Activated T-helper 17 cell treated with anti-CD3 and anti-CD28 coated beads, Interleukin-2, amount 50 U/mL, for 72 hours (primary cell): ENCODE measurements around the gene TNF. TPM values are rescaled to one million over a fixed set of nuclear protein-coding genes. Genes with fewer than 3 reads are reported as not detected.

Experiments
- ATAC-seq: fragments of 150-1000 bp; cut with Tn5 transposase; replicated peaks from 2 replicates; pipeline ENCODE4 v1.10.0; 2021; ENCODE audit warnings: mild to moderate bottlenecking, moderate library complexity
- H3K27ac Mint-ChIP-seq: one replicate; pipeline ENCODE4 v1.8.0; 2022; ENCODE audit warnings: mixed read lengths
- H3K27me3 Mint-ChIP-seq: one replicate; pipeline ENCODE4 v1.8.0; 2022; ENCODE audit warnings: mixed read lengths
- H3K36me3 Mint-ChIP-seq: one replicate; pipeline ENCODE4 v1.8.0; 2022; ENCODE audit warnings: low read depth, mild to moderate bottlenecking, mixed read lengths
- H3K4me1 Mint-ChIP-seq: one replicate; pipeline ENCODE4 v1.8.0; 2022; ENCODE audit warnings: mixed read lengths
- H3K4me3 Mint-ChIP-seq: one replicate; pipeline ENCODE4 v1.8.0; 2022; ENCODE audit warnings: mild to moderate bottlenecking, mixed read lengths
- H3K9me3 Mint-ChIP-seq: one replicate; pipeline ENCODE4 v1.8.0; 2022; ENCODE audit warnings: mixed read lengths
- total RNA-seq, 2 donors: library from RNA; stranded (reverse); gene quantifications; one replicate each; pipeline ENCODE4 v1.2.3, GENCODE V29; 2022

Gene TNF
- 100 to 1,000 TPM in 1 of 2 donors, 10 to 100 TPM in 1; 69.5 to 199 TPM for total RNA-seq

- Mint-ChIP-seq H3K9me3 (peaks cover 5% of the 10 kb centered on the region), H3K36me3 (peaks cover 88% of the 10 kb centered on the region), H3K4me1 (peaks cover 42% of the 10 kb centered on the region), H3K4me3 (peak within 1 kb of the TSS; percentile 100), H3K27me3 (no peaks in the 10 kb centered on the region), H3K27ac (peak within 1 kb of the TSS; percentile 97)
- ATAC-seq, result peak; percentile 29
These were observed at the start of gene TNF for GRCh38 chr6:31575335-31575901. TSS of gene TNF (plus strand) at chr6:31575565. CDS start at chr6:31575742, 177 bp downstream.

GRCh38 chr6:31525932-31526591 lies 49.3 kb upstream of the TNF start:
- Mint-ChIP-seq H3K4me1 (peaks cover 14% of the 10 kb centered on the region), H3K4me3 (no peak overlapping the region), H3K9me3 (no peaks in the 10 kb centered on the region), H3K27me3 (no peaks in the 10 kb centered on the region), H3K27ac (no peak overlapping the region), H3K36me3 (peaks cover 21% of the 10 kb centered on the region)
- ATAC-seq, result peak; percentile 45

GRCh38 chr6:31528307-31528777 lies 47.0 kb upstream of the TNF start:
- peaks cover 44% of the 10 kb centered on the region for H3K36me3 Mint-ChIP-seq
- peaks cover 23% of the 10 kb centered on the region for H3K4me1 Mint-ChIP-seq
- H3K27me3 Mint-ChIP-seq, result no peaks in the 10 kb centered on the region
- H3K9me3 Mint-ChIP-seq, result no peaks in the 10 kb centered on the region
- H3K4me3 Mint-ChIP-seq, result no peak overlapping the region
- H3K27ac Mint-ChIP-seq, result no peak overlapping the region
- no peak for ATAC-seq

GRCh38 chr6:31528821-31529328 lies 46.5 kb upstream of the TNF start, which contains the start of gene MCCD1:
TSS of gene MCCD1 (plus strand) at chr6:31528962. CDS start at chr6:31529015, 53 bp downstream.
- H3K4me3 Mint-ChIP-seq, result no peak within 1 kb of the TSS
- H3K36me3 Mint-ChIP-seq, result peaks cover 49% of the 10 kb centered on the region
- no peaks in the 10 kb centered on the region for H3K27me3 Mint-ChIP-seq
- no peaks in the 10 kb centered on the region for H3K9me3 Mint-ChIP-seq
- no peak within 1 kb of the TSS for H3K27ac Mint-ChIP-seq
- peaks cover 26% of the 10 kb centered on the region for H3K4me1 Mint-ChIP-seq
- ATAC-seq, result peak; percentile 13

- Mint-ChIP-seq H3K36me3 (peaks cover 56% of the 10 kb centered on the region), H3K9me3 (no peaks in the 10 kb centered on the region), H3K27ac (no peak overlapping the region), H3K27me3 (no peaks in the 10 kb centered on the region), H3K4me3 (no peak overlapping the region), H3K4me1 (peaks cover 26% of the 10 kb centered on the region)
- ATAC-seq, result no peak
These were observed 45.8 kb upstream of the TNF start for GRCh38 chr6:31529329-31530150.

- Mint-ChIP-seq H3K4me3 (no peak overlapping the region), H3K9me3 (no peaks in the 10 kb centered on the region), H3K36me3 (peaks cover 67% of the 10 kb centered on the region), H3K27ac (no peak overlapping the region), H3K4me1 (peaks cover 28% of the 10 kb centered on the region), H3K27me3 (no peaks in the 10 kb centered on the region)
- ATAC-seq, result no peak
These were observed 44.7 kb upstream of the TNF start for GRCh38 chr6:31530659-31531058.

- Mint-ChIP-seq H3K4me3 (no peak overlapping the region), H3K36me3 (peaks cover 72% of the 10 kb centered on the region), H3K9me3 (no peaks in the 10 kb centered on the region), H3K4me1 (peaks cover 30% of the 10 kb centered on the region), H3K27ac (no peak overlapping the region), H3K27me3 (no peaks in the 10 kb centered on the region)
- no peak for ATAC-seq
These were observed 44.2 kb upstream of the TNF start for GRCh38 chr6:31531162-31531561.

- peaks cover 32% of the 10 kb centered on the region for H3K4me1 Mint-ChIP-seq
- no peaks in the 10 kb centered on the region for H3K9me3 Mint-ChIP-seq
- H3K4me3 Mint-ChIP-seq, result no peak overlapping the region
- H3K27me3 Mint-ChIP-seq, result no peaks in the 10 kb centered on the region
- no peak overlapping the region for H3K27ac Mint-ChIP-seq
- H3K36me3 Mint-ChIP-seq, result peaks cover 80% of the 10 kb centered on the region
- ATAC-seq, result no peak
These were observed 43.4 kb upstream of the TNF start for GRCh38 chr6:31531771-31532643.

GRCh38 chr6:31532644-31533454 lies 42.5 kb upstream of the TNF start:
- ATAC-seq, result peak; percentile 7
- Mint-ChIP-seq H3K27ac (peak overlapping the region; percentile 33), H3K27me3 (no peaks in the 10 kb centered on the region), H3K9me3 (no peaks in the 10 kb centered on the region), H3K4me3 (no peak overlapping the region), H3K4me1 (peaks cover 32% of the 10 kb centered on the region), H3K36me3 (peaks cover 89% of the 10 kb centered on the region)

- H3K4me1 Mint-ChIP-seq, result peaks cover 35% of the 10 kb centered on the region
- H3K27me3 Mint-ChIP-seq, result no peaks in the 10 kb centered on the region
- no peak overlapping the region for H3K4me3 Mint-ChIP-seq
- peak; percentile 13 for ATAC-seq
- H3K27ac Mint-ChIP-seq, result peak overlapping the region; percentile 33
- no peaks in the 10 kb centered on the region for H3K9me3 Mint-ChIP-seq
- peaks cover 95% of the 10 kb centered on the region for H3K36me3 Mint-ChIP-seq
These were observed 41.9 kb upstream of the TNF start for GRCh38 chr6:31533455-31533841.

GRCh38 chr6:31534011-31534410 lies 41.4 kb upstream of the TNF start:
- Mint-ChIP-seq H3K27me3 (no peaks in the 10 kb centered on the region), H3K27ac (no peak overlapping the region), H3K36me3 (peaks cover 100% of the 10 kb centered on the region), H3K9me3 (no peaks in the 10 kb centered on the region), H3K4me3 (no peak overlapping the region), H3K4me1 (peaks cover 40% of the 10 kb centered on the region)
- no peak for ATAC-seq

GRCh38 chr6:31534521-31535040 lies 40.8 kb upstream of the TNF start:
- no peaks in the 10 kb centered on the region for H3K9me3 Mint-ChIP-seq
- H3K27ac Mint-ChIP-seq, result no peak overlapping the region
- peaks cover 100% of the 10 kb centered on the region for H3K36me3 Mint-ChIP-seq
- ATAC-seq, result no peak
- no peak overlapping the region for H3K4me3 Mint-ChIP-seq
- H3K4me1 Mint-ChIP-seq, result peaks cover 46% of the 10 kb centered on the region
- no peaks in the 10 kb centered on the region for H3K27me3 Mint-ChIP-seq
